ENCODE data around the gene KLRF1. TPM values are rescaled to one million over a fixed set of nuclear protein-coding genes. Genes with fewer than 3 reads are reported as not detected.

KLRF1 gene
- total RNA-seq, 1 experiment from 2014 or later, result not detected

GRCh38 chr12:9793779-9794395 lies 33.4 kb upstream of the KLRF1 start:
- H3K9me3 ChIP-seq (ENCODE audit: control insufficient read depth, low read depth, low read length), result no peaks in the 10 kb centered on the region

More at GRCh38 chr12:9793779-9794395, 33.4 kb upstream of the KLRF1 start:
- no peak overlapping the region for H3K18ac ChIP-seq (ENCODE audit: insufficient read length, low read depth, low read length)
- TF ChIP-seq CTCF (conservative IDR thresholded peaks at IDR 0.05), result no peak
- H3K79me1 ChIP-seq (ENCODE audit: insufficient read depth, low read depth, low read length, poor library complexity, severe bottlenecking), result no peaks in the 10 kb centered on the region
- no peak overlapping the region for H3K27ac ChIP-seq (ENCODE audit: insufficient read length, low read depth, low read length)
- H3K79me2 ChIP-seq (ENCODE audit: insufficient read depth, low read length), result no peaks in the 10 kb centered on the region
- H3K9ac ChIP-seq (ENCODE audit: extremely low read depth, insufficient read length, low read length), result no peak overlapping the region
- no peak overlapping the region for H2BK12ac ChIP-seq (ENCODE audit: insufficient read length, low read depth, low read length)
- H4K8ac ChIP-seq (replicated peaks; ENCODE audit: insufficient read length, low read depth, low read length), result no peak overlapping the region
- H2BK5ac ChIP-seq (ENCODE audit: insufficient read length, low read length), result no peak overlapping the region
- no peaks in the 10 kb centered on the region for H4K20me1 ChIP-seq (ENCODE audit: control insufficient read depth, insufficient read depth, insufficient read length)
- no peaks in the 10 kb centered on the region for H3K23me2 ChIP-seq (ENCODE audit: insufficient read length, low read depth, low read length, poor library complexity, severe bottlenecking)
- H3K36me3 Mint-ChIP-seq (ENCODE audit: insufficient read depth in 1 of 3, low read depth in 3 of 3), result peaks cover 4 to 16% (median 10%) of the 10 kb centered on the region in 3 experiments; a peak in 6 of 7 replicates
- H3K4ac ChIP-seq (ENCODE audit: low read depth, low read length), result no peak overlapping the region
- no peak overlapping the region for H2AFZ ChIP-seq (ENCODE audit: low read length)
- no peak overlapping the region for H3K27ac Mint-ChIP-seq
- H3K4me1 Mint-ChIP-seq, result peaks cover 19 to 32% of the 10 kb centered on the region in 2 experiments
- no peak overlapping the region for H2BK15ac ChIP-seq (ENCODE audit: low read depth, low read length)
- H3T11ph ChIP-seq (ENCODE audit: low read length), result no peak overlapping the region
- no peak overlapping the region for H3K23ac ChIP-seq (ENCODE audit: insufficient read length, low read depth, low read length)
- no peak overlapping the region for H3K14ac ChIP-seq (ENCODE audit: insufficient read depth, low read length)
- H2AK5ac ChIP-seq (ENCODE audit: insufficient read length, low read length), result no peak overlapping the region
- H3K9me3 Mint-ChIP-seq, result peaks cover 12% of the 10 kb centered on the region in 2 experiments
- H4K91ac ChIP-seq (ENCODE audit: insufficient read length, low read depth, low read length), result no peak overlapping the region
- H3K27me3 ChIP-seq (ENCODE audit: insufficient read depth, low read length), result no peaks in the 10 kb centered on the region
- H3K56ac ChIP-seq (ENCODE audit: insufficient read length, low read depth, low read length), result no peak overlapping the region
- no peak overlapping the region for H2BK20ac ChIP-seq (ENCODE audit: low read depth, low read length, poor library complexity, severe bottlenecking)
- H2BK120ac ChIP-seq (ENCODE audit: low read depth, low read length, poor library complexity, severe bottlenecking), result no peak overlapping the region
- H3K4me1 ChIP-seq (ENCODE audit: insufficient read depth, low read length), result peaks cover 2% of the 10 kb centered on the region; the same call in 1 of the 2 replicates
- no peak overlapping the region for H4K5ac ChIP-seq (ENCODE audit: insufficient read length, low read depth, low read length)
- no peaks in the 10 kb centered on the region; the same call in 1 of the 2 replicates for H3K27me3 Mint-ChIP-seq (ENCODE audit: low read depth)
- DNase-seq, result no peak
- H3K4me2 ChIP-seq (ENCODE audit: insufficient read depth, insufficient read length, low read length), result no peak overlapping the region
- no CpG with 5 or more reads among the region's 8 CpGs for WGBS (ENCODE audit: extremely low coverage, insufficient read length, low lambda C conversion rate)
- no peak overlapping the region for H3K4me3 Mint-ChIP-seq
